ENCODE results near the gene PPFIBP2.

Gene PPFIBP2

DNA sequence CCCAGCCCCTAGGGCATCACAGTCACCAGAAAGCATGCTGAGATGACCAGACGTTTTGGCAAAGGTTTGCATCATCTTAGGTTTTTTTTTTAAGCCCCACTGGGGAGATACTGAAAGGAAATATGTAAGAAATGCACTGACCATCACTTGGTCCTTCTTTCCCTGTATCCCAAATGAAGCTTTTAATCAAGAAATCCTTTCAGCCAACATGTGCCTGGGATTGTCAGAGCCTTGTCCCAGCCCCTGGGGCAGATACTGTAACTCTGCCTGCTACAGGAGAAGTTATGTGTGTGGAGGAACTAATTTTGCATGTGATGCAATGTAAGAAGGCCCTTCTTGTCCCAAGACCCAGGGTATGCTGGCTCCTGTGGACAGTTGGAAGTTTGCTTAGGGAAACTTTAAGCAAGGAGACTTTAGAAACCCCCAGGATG is 65.6 kb downstream of the PPFIBP2 start:
- DNase-seq, result peak; percentile 88 to 95 (median 93)

DNA sequence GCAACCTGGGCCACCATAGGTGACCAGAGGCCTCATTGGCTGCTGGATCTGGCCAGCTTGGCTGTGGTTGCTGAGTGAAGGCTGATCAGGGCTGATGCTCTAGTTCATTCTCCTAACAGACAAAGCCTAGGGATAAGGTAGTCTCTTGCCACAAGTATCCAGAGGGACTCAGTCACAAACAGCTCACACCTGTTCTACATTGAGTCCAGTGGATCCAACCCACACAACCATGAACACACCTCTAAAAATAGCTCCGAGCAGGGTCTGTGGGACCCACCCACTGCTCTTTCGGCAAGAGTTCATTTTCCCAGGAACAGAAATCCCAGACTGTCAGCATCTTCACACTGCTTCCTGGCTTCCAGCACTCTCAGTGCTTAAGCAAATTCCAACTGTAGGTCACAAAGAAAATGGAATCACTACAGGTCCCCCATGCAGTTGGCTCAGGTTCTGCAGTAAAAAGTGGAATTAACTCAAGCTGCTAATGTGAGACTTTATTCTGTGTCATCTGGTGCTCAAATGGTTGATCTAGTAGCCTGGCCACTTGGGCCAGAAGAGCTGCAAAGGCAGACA is 67.3 kb downstream of the PPFIBP2 start:
- DNase-seq, result no peak

DNA sequence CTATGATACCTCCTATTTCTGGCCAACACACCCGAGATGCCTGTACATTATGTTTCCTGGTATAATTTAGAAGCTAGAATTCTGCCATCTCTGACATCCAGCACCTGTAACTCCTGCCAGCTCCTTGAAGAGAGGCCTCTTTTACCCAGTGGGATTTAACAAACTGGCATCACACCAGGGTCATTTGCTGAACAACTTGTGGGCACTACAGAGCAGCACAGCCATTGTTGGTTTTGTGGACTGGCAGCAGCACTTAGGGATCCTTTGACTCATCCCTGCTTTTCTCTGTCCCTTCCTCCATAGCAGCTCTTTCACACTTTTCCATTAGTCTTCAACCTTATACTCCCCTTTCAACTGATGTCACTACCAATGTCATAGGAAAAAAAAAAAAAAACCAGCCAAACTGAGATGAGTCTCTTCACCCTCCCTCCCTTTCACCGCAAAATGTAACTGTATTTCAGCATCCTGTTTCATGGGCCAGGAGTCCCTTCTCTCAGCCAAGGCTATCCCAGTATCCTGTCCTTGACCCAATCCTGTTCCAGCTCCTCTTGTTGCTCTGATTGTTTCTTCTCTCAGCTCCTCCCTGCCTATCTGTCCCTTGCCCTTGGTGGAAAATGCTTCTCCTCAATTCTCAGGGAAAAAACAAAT is 68.7 kb downstream of the PPFIBP2 start:
- DNase-seq, result no peak

DNA sequence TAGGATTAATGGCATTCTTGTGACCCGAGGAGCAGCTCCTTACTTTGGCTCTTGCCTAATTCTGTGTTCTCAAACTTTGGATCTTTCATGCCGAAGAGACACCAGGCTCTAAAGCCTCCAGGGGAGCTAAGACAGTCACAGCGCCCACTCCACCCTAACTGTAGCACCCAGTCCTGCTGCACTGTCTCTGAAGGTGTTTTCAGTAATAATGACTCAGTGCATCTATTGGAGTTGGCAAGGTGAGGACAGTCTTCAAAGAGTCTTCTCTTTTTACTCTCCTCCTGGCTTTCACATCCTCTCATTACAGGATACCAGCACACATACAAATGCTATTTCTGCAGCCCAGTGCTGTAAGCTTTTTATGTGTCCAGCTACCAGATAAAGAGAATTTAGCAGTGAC is 69.4 kb downstream of the PPFIBP2 start:
- no peak for DNase-seq

DNA sequence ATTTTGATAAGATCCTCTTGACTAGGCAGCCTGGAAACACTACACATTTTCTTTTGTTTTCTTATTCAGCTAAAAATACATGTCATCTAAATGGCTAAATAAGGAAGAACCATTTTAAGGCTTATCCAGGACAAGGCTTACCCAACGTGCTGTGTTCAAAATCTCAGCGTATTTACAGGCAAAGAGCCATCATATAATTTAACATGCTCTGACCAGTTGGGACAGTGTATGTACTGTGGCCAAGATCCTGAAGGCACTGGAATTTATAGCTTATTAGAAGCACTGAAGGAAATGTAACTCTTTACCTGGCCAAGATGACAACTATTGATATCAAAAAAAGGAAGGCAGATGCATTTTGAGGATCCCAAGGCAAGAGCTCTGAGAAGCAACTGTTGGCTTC is 71.1 kb downstream of the PPFIBP2 start:
- DNase-seq, result no peak

DNA sequence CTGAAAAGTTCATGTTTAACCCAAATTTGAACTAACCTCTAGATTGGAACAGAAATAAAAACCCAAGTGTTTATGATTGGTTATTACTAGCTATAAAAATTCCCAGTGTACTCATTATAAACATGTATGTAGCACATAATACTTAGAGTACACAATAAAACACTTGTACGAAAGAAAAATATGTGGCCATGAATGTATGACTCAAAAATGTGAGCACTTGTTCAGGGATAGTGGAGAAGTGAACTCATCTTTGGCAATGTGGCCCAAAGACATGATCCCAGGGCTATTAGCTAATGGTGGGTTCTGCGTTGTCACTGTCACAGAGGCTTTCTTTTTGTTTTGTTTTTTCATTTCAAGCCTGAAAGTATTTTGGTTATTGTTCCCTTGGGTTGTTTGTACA is 72.0 kb downstream of the PPFIBP2 start:
- DNase-seq, result no peak

DNA sequence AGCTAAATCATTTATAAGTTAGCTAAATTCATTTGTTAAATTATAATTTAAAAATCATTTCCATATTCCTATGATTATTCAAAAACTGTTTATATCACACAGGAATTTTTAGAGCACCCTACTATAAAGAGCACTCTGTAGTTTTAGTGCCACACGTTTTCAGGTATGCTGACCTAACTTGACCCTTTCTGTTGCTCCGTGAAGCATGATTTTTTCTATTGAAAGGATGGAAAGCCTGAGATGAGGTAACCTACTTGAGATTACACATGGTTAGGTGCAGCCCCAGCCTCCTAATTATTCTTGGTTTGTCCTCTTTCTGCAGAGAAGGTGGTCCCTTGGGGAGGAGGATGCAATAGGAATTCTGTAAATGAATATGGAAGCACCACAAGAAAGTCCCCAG is 72.6 kb downstream of the PPFIBP2 start:
- DNase-seq, result no peak

DNA sequence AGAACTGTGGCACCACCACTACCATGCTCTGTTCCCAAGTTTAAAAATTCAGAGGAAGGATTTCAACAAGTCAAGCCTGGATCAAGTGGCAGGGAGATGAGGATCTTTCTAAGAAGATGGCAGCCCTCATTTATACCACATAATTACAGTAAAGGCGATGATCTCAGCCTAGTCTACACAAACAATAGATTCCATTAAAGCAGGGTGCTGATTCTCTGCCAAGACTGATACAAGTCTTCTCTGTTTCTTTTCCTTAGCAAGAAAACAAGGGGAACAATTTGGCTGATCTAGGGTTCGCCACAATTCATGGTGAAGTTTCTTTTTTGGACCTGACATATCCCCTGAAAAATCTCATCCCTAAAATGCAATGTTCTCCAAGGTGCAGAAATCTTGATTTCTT is 73.9 kb downstream of the PPFIBP2 start:
- no peak for DNase-seq

DNA sequence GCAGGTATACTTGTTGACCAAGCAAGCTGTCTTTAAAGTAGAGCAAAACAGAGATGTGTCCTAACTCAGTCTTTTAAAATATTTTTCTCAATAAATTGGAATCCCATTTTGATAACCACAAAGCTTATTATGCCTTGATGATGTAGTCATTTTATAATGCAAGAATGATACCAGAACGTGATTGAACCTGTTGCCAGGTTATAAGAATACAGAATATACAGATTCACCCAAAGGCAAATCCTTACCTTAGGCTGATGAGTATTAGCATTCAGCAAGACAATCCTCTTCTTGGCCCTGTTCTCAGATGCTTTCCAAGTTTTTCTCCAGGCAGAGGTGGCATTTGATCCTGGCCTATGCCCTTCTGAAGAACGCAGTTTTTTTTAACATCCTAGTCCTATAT is 76.1 kb downstream of the PPFIBP2 start:
- DNase-seq, result no peak

DNA sequence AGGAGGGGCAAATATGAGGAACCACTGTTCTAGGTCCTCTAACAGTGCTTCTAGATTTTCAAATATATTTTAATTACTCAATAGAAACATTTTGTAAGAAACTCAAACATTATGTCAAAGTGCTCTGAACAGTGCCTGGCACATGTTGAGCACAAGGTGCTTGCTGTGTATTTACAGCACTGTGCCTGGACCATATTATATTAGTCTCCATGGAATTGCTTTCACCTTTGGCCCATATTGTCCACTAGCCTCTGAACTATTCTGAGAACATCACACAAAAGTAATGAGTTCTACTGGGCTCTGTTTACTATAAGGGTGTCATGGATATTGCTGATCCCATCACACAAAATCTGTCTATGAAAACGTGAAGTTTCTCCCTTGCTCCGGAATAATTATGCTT is 76.7 kb downstream of the PPFIBP2 start:
- no peak for DNase-seq

DNA sequence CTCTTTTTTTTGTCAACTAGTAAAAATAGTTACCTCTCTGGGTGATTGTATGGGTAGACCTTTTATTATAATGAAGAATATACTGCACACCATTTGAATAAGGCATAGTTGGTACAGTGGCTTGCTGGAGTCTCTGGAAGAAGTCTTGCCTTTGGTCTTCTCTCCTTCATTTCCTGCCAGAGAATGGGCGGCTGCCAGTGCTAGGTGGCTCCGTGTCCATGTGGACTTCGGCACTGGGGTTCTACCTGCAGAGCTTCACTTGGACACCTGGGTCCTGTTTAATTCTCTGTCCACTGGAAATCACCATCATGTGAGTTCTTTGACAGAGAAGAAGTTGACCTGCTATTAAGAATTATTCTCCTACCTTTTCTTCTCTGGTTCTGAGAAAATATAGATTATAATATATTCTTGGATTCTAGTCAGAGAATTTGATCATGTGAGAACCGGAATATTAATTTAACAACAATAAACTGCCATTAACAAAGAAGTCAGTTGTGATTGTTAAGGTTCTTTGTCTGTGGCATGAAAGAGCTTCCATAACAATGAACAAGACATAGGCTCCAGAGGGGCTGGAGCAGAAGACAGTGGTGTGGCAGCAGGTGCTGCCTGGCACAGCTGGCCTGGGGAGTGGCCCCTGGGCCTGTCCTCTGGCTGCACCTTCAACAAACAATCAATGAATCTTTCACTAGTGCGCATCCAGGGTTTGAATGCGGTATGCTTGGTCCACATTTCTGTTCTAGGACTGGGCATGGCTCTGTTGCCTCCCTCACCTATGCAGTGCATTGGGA is 77.5 kb downstream of the PPFIBP2 start:
- DNase-seq, result no peak

DNA sequence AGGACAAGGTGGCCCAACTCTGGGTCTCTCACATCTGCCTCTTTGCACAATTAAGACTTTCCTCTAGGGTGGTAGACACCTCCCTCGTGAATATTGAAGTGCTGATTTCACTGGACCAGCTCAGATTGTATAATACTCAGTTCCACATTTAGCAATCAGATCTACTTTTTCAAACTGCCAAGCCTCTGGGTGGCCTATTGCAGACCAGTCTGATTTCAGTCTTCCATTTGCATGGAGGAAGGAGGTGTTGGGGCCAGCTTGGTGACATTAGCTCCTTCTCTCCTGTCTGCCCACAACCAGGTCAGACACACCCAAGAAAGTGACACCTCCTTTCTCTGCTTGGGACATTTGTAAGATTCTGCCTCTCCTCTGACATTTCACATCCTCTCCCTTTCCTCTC is 78.2 kb downstream of the PPFIBP2 start:
- peak in 2 of 3 donors; percentile 47 to 53 for DNase-seq

DNA sequence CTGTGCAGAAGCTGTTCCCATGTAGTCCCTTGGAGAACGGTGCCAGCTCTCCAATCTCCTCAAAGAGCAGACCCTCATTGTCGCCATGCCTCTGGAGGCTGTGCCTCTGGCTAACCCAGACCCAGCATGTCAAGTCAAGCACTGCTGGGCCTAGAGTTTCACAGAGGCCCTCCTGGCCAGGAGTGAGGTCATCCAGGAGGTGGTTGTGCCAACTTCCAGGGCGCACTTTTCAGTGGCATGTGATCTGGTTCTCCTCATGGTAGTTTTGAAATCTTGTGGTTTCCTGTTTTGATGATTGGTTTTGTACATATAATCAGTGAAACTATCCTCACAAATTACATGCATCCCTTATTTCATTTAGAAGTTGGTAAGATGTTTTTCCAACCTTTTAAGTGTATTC is 78.9 kb downstream of the PPFIBP2 start:
- DNase-seq, result peak; percentile 78 to 83 (median 80)

DNA sequence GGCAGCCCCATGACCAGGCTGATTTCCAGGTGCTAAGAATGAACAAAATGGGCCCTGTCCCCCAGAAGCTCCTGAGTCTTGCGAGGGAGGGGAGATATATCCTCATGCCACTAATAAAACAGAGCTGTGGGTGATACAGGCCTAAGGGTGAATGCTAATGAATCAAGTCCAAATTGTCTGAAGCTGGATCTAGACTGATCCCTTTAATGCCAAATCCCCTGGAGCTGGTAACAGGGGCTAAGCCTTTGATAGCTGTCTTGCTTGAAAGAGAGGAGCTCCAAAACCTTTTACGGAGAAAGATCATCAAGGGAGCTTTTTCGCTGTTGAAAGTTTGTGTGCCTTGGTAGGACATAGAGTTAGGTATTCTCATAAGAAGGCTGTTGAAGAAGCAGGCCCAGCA is 79.7 kb downstream of the PPFIBP2 start:
- no peak for DNase-seq

DNA sequence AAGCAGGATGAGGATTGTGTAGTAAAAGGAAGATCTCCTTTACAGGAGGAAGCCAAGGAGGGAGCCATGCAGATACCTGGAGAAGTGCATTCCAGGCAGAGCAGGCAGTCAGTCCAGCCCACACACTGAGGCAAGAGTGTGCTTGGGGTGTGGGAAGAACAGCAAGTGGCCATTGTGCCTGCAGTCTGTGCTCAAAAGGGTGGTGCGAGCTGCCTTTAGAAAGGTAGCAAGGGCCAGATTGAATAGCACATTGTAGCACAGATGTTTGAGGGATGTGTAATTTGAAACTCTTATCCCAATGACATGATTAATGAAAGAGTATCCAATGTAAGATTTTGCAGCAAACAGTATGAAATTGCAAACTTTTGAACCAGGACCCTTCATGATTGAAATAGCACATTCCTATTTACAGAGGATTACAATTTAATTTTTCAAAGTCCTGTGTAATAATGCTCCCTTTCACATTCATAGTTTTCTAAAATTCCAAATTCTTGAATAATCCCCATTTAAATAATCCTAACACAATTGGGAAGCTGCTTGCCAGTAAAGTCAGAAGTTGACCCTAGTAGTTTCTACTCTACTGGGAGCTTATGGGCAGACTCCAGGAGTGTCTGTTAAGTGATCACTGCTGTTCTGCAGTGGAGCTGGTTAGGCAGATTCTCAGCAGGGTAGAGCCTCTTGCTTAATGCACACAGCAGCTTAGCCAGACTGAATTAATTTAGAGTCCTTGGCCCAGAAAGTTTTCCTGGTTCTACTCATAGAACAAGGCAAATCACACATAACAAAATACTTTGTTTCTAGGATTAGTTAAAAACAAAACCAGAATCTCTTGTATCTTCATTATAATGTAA is 81.4 kb downstream of the PPFIBP2 start:
- DNase-seq, result no peak

DNA sequence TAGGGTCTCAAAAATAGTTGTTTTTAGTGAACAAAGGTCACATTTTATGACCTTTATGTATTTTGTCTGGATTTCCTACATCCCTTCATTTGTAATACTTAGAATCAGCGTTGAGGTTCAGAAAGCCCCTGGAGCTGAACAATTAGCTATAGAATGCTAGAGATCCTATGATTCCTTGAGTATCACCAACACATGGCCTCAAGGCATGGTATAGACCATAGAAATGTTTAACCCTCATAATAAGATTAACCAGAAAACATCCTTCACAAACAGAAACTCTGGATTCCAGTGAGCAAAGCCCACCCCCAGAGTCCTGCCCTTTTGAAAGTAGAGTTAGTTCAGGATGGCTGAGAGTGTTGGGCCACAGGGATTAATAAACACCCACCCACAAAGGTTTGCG is 82.2 kb downstream of the PPFIBP2 start:
- DNase-seq, result no peak

DNA sequence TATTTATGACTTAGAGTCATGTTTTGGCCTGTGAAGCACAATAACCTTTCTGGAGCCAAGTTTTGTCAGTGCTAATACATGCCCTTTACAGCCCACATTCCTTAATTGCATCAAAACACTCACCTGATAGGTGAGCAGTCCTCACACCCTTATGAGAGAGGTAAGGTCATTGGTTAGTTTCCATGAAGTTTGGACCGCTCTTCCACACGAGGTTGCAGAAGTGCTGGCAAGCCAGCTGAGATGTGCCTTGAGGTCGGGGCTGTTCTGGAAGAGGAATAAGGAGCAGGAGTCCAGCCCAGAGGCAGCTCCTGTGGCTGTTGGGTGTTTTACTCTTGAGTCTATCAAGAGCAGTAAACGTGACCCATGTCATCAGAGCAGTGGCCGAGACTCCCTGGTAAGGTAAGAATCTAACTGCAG is 83.2 kb downstream of the PPFIBP2 start:
- no peak for DNase-seq

DNA sequence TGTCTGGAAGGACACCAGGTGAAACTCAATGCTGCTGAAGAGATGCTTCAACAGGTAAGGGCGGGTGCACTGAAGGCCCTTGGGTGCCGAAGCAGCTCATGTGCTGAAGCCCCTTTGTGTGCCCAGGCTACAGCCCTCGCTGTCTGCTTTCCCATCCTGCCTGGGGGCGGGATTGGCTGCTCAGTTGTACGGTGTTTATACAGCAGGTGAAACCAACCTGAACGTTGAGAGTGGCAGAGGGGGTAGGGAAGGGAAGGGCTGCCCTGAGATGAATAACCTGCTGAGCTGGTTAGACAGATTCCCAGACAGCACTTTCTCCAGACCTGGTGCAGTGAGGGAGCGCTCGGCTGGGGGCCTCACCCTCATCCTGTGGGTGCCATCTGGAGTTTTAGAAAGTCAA is 83.8 kb downstream of the PPFIBP2 start:
- DNase-seq, result no peak

DNA sequence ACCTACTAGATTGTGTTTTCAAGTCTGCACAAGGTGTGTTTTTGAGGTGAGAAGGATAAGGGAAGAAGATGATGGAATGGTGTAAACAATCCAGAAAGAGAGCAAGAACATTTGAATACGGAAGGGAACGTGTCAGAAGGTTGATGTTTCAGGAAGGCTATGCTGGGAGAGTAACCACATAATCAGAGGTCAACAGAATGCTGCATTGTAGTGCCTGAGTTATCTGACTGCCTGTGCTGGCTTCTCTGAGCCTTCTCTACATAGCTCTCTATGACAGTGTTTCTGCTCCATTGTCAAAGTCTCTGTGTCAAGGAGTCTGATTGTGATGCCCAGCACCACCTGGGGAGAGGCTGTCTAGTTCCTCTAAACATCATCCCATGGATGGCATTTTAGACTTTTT is 85.4 kb downstream of the PPFIBP2 start:
- no peak for DNase-seq

DNA sequence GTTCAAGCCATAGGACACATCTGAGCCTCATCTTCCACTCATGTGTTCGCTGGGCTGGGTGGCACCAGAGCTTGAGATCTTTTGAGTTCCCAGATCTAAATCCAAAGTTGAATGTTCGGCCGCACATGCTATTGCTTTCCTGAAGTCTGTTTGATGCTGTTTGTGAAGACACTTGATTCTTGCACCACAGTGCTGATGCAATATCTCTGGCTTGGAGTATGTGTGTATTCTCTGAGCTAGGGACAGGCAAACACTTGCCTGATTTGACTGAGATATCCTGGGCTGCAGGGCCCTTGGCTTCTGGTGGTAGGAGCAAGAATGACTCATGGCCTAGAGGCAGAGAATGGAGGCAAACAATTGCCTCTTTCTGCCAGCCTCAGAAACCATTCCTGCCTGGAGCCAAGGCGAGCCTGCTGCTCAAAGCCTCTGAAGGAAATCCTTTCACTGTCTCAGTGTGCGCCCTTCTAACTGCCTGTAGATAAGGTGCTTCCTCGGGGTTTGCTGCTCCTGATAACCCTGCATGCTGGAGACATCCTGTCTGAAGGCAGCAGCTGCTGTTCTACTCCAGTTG is 86.5 kb downstream of the PPFIBP2 start:
- peak in 1 of 3 donors; percentile 33 for DNase-seq

DNA sequence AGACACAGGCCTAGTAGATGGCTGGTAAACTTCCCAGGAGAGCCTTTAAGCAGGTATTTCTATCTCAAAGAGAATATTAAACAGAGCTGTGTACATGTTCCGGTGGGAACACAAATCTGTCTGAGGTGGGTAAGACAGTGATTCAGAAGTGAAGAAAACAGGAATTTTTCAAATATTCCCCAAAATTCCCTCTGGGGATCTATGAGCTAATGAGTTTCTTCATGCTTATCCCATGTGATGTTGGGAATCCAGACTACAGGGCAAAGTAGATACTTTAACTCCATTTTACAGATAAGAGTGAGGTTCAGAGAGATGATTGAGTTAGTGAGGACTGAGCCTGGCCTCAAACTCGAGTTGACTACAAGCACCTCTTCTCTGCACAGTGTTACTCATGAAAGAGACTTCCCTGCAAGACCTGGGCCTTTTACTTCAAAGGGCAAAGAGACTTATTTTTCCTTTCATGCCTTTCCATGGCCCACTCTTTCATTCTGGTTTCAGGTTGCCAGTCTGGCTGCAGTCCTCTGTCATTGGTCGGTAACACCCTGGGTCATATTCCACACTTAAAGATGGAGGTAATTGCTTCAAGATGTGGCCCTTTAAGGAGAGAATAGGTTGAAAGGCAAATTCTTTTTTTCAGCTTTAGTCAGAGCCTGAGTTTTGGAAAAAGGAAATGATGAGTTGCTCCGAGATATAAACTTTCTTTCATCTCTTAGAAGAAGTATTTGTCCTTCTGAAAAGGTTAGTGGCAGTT is 89.4 kb downstream of the PPFIBP2 start:
- DNase-seq, result no peak

DNA sequence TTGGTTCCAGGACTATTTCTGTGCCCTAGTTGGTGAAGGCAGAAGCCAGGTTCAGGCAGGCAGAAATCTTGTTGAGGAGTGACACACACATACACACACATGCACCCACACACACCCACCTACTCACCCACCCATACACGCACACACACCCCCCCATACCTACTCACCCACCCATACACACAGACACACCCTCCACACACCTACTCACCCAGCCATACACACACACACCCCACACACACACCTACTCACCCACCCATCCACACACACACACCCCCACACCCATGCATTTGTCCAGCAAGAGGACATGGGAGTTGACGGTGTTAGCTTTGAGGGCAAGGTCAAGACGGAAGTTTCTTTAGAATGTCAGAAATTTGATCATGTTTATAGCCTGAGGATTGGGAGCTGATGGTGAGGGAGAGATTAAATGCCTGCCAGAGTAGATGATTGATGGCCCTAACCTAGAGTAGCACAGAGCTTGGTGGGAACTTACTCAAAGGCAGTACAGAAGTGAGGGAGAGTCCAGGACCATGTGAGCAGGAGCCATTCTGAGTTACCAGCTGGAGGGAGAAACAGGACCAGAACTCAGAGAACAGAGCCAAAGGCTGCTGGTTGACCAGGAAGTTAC is 90.6 kb downstream of the PPFIBP2 start:
- no peak for DNase-seq

Measured in suppressor macrophage treated with lipopolysaccharide for 1 hour (primary cell).